GM19025 (cell line): ENCODE results near the gene LAIR1.
"Not testable (repeated sequence)": the region's sequence is repeated elsewhere in the genome, so short reads cannot be mapped to it uniquely, and the experiment has no call there.

Experiments
- ATAC-seq: cut with Tn5 transposase; IDR thresholded peaks from one replicate; pipeline ENCODE4 v1.9.1; 2021; ENCODE audit warnings: mild to moderate bottlenecking, low read depth, moderate library complexity; ENCODE audit not compliant: unreplicated experiment

LAIR1 gene

GRCh38 chr19:54351474-54351873 is 13.3 kb downstream of the LAIR1 start:
- no peak for ATAC-seq

DNA sequence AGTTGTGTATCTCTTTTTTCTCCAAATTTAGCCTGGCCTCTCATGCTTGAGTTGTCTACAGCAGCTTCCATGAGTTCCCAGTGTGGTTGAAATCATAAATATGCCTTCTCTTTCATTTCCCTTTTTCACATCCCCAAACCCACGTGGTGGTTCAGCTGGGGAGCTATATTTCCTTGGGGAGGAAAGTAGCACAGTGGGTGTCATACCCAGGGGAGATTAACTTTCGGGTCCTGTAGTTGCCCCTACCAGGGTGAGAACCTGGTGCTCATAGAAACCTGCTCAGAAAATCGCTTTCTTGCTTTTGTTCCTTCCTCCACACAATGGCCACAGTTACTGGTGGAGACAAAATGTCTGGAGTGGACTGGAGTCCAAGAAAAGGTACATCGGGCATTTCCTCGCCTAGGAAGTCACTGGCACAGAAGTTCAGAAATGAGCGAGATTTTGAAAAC is 18.8 kb downstream of the LAIR1 start:
- no peak for ATAC-seq

- no peak for ATAC-seq
Observed at GRCh38 chr19:54343868-54344267, 20.9 kb downstream of the LAIR1 start.

DNA sequence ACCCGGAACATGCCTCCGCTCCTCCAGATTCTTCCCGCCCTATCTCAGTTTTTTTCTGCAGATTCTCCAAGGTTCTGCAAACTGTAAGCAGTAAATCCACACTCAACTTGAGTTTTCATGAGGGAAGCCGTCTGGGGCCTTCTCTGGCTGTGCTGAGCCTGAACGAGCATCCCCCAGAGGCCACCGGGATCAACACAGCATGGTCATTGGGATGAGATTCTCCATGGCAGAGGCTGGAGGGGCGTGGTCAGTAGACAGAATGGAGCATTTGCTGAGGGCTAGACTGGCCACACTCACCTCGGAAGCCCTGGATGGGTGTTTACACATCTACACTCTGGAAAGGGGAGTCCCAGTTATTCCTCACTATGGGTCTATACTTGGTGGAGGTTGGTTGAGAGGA is 23.4 kb downstream of the LAIR1 start:
- ATAC-seq: no peak

GRCh38 chr19:54339646-54340358 is 24.9 kb downstream of the LAIR1 start:
- no peak for ATAC-seq

DNA sequence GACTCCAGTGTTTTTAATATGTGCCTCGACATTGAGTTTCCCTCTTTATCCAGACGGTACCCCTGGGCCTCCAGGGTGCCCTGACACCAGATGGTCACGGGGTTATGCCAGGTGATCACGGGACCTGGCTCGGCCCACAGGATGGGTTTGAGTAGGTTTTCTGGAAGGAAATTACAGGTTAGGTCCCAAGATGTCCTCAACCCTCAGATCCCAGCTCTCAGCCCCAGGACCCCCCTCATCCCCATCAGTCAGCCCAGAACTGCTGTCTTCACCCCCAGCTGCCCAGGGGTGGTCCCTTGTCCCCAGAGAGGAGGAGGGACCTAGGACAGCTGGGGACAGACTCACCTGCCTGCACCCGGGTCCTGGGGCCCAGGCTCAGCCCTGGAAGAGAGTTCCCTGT is 26.2 kb downstream of the LAIR1 start:
- ATAC-seq: no peak

DNA sequence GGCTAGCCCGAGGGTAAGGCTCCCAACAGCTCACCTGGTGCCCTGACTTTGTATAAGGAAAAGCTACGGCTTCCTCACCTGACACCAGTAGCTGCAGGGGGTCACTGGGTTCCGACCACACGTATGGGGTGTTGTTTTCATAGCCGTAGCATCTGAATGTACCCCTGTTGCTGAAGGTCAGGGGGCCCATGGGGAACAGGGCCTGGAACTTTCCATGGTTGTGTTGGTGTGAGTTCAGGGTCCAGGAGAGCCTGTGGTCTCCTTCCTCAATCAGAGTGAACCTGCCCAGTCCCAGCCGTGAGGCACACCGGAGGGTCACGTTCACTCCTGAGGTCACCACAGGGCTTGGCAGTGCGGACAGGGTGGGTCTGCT is 26.9 kb downstream of the LAIR1 start:
- ATAC-seq: no peak

DNA sequence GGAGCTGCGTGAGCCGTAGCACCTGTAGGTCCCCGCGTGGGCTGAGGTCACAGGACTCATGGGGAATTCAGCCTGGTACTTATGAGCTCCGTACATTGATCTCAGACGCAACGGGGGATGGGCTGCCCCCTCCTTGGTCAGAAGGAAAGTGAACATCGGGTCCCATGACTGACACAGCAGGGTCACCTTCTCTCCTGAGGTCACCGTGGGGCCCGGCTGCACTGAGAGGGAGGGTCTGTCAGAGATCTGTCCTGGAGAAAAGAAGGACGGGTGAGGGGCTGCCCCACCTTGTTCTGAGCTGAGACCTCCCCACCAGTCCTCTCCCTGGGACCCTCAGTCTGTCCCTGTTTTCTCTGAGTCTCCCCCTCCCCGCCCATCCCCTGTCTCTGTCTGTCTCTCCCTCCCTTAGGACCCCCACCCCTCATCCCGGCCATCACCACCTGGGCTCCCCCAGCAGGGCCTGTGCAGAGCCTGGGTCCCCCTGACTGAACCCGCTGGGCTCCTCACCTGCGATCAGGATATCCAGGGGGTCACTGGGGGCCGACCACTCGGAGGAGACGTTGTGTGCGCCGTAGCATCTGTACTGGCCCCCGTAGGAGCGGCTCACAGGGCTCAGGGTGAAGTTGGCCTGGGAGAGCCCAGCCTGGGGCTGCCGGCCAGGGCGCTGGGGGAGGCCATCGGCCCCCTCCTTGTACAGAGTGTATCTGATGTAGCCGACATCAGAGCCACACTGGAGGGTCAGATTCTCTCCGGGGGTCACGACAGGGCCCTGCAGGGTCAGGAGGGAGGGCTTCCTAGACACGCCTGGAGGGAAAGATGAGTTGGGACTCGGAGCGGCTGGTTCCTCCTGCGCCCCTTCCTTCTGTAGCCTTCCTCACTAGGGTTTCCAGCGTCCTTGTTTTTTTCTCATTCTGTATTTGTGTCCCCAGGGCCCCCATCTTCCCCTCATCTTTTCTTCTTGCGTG is 27.6 kb downstream of the LAIR1 start:
- ATAC-seq: no peak

GRCh38 chr19:54335979-54336892 is 28.5 kb downstream of the LAIR1 start:
- ATAC-seq: no peak

DNA sequence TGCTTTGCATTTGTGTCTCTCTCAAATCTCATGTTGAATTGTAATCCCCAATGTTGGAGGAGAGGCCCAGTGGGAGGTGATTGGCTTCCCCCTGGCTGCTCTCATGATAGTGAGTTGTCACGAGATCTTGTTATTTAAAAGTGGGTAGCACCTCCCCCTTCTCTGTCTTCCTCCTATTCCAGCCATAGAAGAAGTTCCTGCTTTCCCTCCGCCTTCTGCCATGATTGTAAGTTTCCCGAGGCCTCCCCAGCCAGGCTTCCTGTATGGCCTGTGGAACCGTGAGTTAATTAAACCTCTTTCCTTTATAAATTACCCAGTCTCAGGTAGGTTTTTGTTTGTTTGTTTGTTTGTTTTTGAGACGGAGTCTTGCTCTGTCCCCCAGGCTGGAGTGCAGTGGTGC is 29.6 kb downstream of the LAIR1 start:
- no peak for ATAC-seq

GRCh38 chr19:54333586-54334298 is 31.0 kb downstream of the LAIR1 start:
- ATAC-seq: no peak

DNA sequence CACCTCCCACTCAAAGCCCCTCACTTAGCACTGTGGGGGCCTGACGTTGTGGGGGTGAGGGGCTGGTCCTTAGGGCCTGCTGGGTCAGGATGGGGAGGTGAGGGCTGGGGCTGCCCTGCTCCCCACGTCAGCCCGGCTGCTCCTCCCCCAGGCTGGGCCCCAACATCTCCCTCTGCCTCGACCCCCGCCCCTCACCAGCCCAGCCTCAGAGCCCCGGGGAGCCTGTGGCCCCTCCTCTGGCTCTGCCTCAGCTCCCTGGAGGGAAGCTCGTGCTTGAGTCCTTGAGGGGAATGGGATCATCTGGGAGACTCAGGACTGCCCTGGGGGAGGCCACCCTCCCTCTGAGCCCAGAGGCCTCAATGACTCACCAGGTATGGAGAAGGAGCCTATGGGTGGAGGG is 32.6 kb downstream of the LAIR1 start:
- no peak for ATAC-seq

DNA sequence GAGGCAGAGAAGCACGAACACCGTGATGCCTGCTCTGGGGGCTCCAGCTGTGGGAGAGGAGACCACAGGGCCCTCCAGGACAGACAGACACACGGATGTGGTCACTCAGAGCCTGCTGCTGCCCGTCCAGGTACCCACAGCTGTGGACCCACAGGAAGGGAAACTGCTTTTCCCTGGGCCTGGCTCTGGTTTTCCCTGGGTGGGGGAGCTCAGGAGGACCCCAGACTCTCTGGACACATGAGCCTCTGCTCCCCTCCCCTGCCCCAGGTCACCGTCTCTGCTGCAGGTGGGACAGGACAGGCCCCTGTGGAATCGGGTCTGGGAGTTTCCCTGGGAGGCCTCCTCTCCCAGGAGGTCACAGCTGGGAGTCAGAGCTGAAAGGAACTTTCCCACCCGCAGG is 33.1 kb downstream of the LAIR1 start:
- ATAC-seq: no peak

- no peak for ATAC-seq
Observed at GRCh38 chr19:54329476-54330165, 35.1 kb downstream of the LAIR1 start.

GRCh38 chr19:54328781-54329180 is 36.0 kb downstream of the LAIR1 start:
- not testable (repeated sequence) for ATAC-seq

GRCh38 chr19:54325631-54326030 is 39.1 kb downstream of the LAIR1 start:
- ATAC-seq: no peak

- ATAC-seq: no peak
Observed at GRCh38 chr19:54325194-54325621, 39.5 kb downstream of the LAIR1 start.

DNA sequence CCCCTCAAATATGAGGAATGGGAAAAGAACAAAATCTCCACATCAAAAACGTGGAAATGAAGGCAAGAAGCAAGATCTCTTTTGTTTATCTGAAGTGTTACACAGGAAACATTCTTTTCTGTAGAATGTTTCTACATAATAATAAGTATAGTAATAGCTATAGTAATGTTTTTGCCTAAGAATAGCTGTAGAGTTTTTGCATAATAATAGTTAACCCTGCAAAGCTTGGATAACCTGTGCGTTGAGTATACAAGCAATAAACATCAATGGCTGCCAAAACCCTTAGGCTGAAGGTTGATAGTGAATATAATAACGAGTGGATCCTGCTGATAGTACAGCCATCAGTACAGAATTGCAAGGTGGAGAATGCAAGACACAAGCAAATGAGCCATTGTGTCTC is 40.7 kb downstream of the LAIR1 start:
- no peak for ATAC-seq

GRCh38 chr19:54322934-54323333 is 41.8 kb downstream of the LAIR1 start:
- not testable (repeated sequence) for ATAC-seq
